Kidney (tissue), 14 donors: ENCODE results near the gene ZFP92. TPM values are rescaled to one million over a fixed set of nuclear protein-coding genes. Genes with fewer than 3 reads are reported as not detected.
"Not testable (repeated sequence)": the region's sequence is repeated elsewhere in the genome, so short reads cannot be mapped to it uniquely, and the experiment has no call there.

ENCODE experiments used
- DNase-seq, 5 donors: peaks; one replicate each; pipeline ENCODE4 v3.0.0-alpha.2; 2013 to 2020
- FAIRE-seq: peaks from 2 replicates; lab custom pipeline; 2012; peaks lifted over from hg19 to GRCh38; lab: Jason Lieb, UNC
- H3K27ac ChIP-seq, 2 donors: one replicate each; pipeline ENCODE4 v1.7.0; 2013; ENCODE audit warnings: low read depth in 2 of 2, low read length in 2 of 2, inconsistent platforms in 1 of 2
- H3K27me3 ChIP-seq: one replicate; pipeline ENCODE4 v1.7.1; 2013; ENCODE audit warnings: low read length, inconsistent platforms; ENCODE audit not compliant: control insufficient read depth, insufficient read depth
- H3K36me3 ChIP-seq, 3 donors: one replicate each; pipeline versions ENCODE4 v1.7.0 to v1.7.1; 2013; ENCODE audit warnings: low read length in 3 of 3, control low read depth in 1 of 3, inconsistent platforms in 1 of 3; ENCODE audit not compliant: insufficient read depth in 3 of 3, control insufficient read depth in 2 of 3
- H3K4me1 ChIP-seq, 3 donors: one replicate each; pipeline versions ENCODE4 v1.7.0 to v1.7.1; 2013; ENCODE audit warnings: low read length in 3 of 3, inconsistent platforms in 1 of 3, low read depth in 1 of 3; ENCODE audit not compliant: control insufficient read depth in 2 of 3, insufficient read depth in 2 of 3
- H3K4me3 ChIP-seq, 3 donors: one replicate each; pipeline versions ENCODE4 v1.7.0 to v1.8.1; 2013; ENCODE audit warnings: low read length in 3 of 3, control low read depth in 1 of 3, inconsistent platforms in 1 of 3
- H3K9ac ChIP-seq, 3 donors: one replicate each; pipeline versions ENCODE4 v1.7.0 to v1.7.1; 2013; ENCODE audit warnings: low read length in 3 of 3, control low read depth in 1 of 3, inconsistent platforms in 1 of 3
- H3K9me3 ChIP-seq, 3 donors: one replicate each; pipeline versions ENCODE4 v1.7.0 to v1.7.1; 2013; ENCODE audit warnings: low read length in 3 of 3, control low read depth in 1 of 3, inconsistent platforms in 1 of 3; ENCODE audit not compliant: control insufficient read depth in 2 of 3, insufficient read depth in 1 of 3
- CTCF ChIP-seq: IDR thresholded peaks from 3 replicates; pipeline ENCODE4 v1.5.1; 2012; ENCODE audit warnings: mild to moderate bottlenecking, moderate library complexity, borderline replicate concordance; ENCODE audit not compliant: insufficient read depth; ENCODE audit errors: extremely low read depth
- intact Hi-C: fragments of 100-400 bp; cut with DNase I; formaldehyde crosslinking; loops from one replicate; pipeline ENCODE4 v1.11.1; 2022
- polyA plus RNA-seq: library from polyadenylated mRNA; stranded (reverse); fragments of 350-450 nt; fragmentation: Illumina TruSeq; extraction: RNeasy Lipid Tissue Mini Kit (QIAGEN cat#74804); gene quantifications from one replicate; pipeline ENCODE4 v1.2.3, GENCODE V29; 2014; ENCODE audit warnings: low read depth, low replicate concordance; ENCODE audit not compliant: insufficient read depth
- total RNA-seq: library from RNA; stranded (reverse); fragmentation: NEBNext Ultra II Directional; extraction: Animal tissue kit (Norgen Biotek cat#: 25700); gene quantifications from one replicate; pipeline ENCODE4 v1.2.1, GENCODE V29; 2021
- donor health status: control.
- donor health status: control.
- donor health status: control.
- donor health status: control.
- donor health status: control.
- donor health status: DM: yes; HTN: yes; CAD: no.
- donor health status: Normal renal cell carcinoma (clear cell type).

The ZFP92 gene
- total and polyA plus RNA-seq, 2 donors from 2014 or later, result 0.47 to 0.91 TPM

GRCh38 chrX:153384390-153384789 is 26.9 kb upstream of the ZFP92 start:
- Histone ChIP-seq H3K9ac (no peak overlapping the region), H3K4me1 (peaks cover 0 to 7% (median 0%) of the 10 kb centered on the region in 3 donors), H3K9me3 (peaks cover 0 to 8% (median 0%) of the 10 kb centered on the region in 3 donors), H3K27ac (no peak overlapping the region), H3K27me3 (no peaks in the 10 kb centered on the region), H3K36me3 (no peaks in the 10 kb centered on the region), H3K4me3 (no peak overlapping the region)
- intact Hi-C loops, result no loop called here
- TF ChIP-seq CTCF, result no peak
- FAIRE-seq, result no peak
- DNase-seq, result no peak

GRCh38 chrX:153384973-153385372 is 26.3 kb upstream of the ZFP92 start:
- H3K4me1 ChIP-seq, H3K9me3 ChIP-seq, H3K27ac ChIP-seq, intact Hi-C loops, DNase-seq, H3K9ac ChIP-seq, H3K27me3 ChIP-seq, H3K36me3 ChIP-seq, FAIRE-seq, H3K4me3 ChIP-seq: not testable (repeated sequence)

GRCh38 chrX:153386097-153386496 is 25.2 kb upstream of the ZFP92 start:
- intact Hi-C loops, result no loop called here
- TF ChIP-seq CTCF, result no peak
- Histone ChIP-seq H3K4me3 (no peak overlapping the region), H3K27me3 (no peaks in the 10 kb centered on the region), H3K9ac (no peak overlapping the region), H3K27ac (no peak overlapping the region), H3K4me1 (peaks cover 0 to 7% (median 0%) of the 10 kb centered on the region in 3 donors), H3K36me3 (no peaks in the 10 kb centered on the region), H3K9me3 (peaks cover 0 to 12% (median 0%) of the 10 kb centered on the region in 3 donors)
- DNase-seq, result no peak
- FAIRE-seq, result no peak

GRCh38 chrX:153387345-153387744 is 23.9 kb upstream of the ZFP92 start:
- FAIRE-seq, result no peak
- TF ChIP-seq CTCF, result no peak
- Histone ChIP-seq H3K4me1 (peaks cover 0 to under 1% (median 0%) of the 10 kb centered on the region in 3 donors), H3K4me3 (no peak overlapping the region), H3K27me3 (no peaks in the 10 kb centered on the region), H3K9me3 (peaks cover 0 to 13% (median 0%) of the 10 kb centered on the region in 3 donors), H3K36me3 (no peaks in the 10 kb centered on the region), H3K9ac (no peak overlapping the region), H3K27ac (no peak overlapping the region)
- intact Hi-C loops, result no loop called here
- no peak for DNase-seq
